ENCODE data around the gene PLEKHH2.

- no peak for TF ChIP-seq CTCF (IDR thresholded peaks at IDR 0.05)
- no peak for TF ChIP-seq POLR2A (IDR thresholded peaks at IDR 0.05)
Measured at GRCh38 chr2:43631618-43632317, 5.3 kb upstream of the PLEKHH2 start.

Measured in right lobe of liver (tissue), 4 donors.